ENCODE results near the gene PSAT1. TPM values are rescaled to one million over a fixed set of nuclear protein-coding genes. Genes with fewer than 3 reads are reported as not detected.

Gene PSAT1
- total RNA-seq, 2 donors from 2014 or later: 1.5 to 1.6 TPM

DNA sequence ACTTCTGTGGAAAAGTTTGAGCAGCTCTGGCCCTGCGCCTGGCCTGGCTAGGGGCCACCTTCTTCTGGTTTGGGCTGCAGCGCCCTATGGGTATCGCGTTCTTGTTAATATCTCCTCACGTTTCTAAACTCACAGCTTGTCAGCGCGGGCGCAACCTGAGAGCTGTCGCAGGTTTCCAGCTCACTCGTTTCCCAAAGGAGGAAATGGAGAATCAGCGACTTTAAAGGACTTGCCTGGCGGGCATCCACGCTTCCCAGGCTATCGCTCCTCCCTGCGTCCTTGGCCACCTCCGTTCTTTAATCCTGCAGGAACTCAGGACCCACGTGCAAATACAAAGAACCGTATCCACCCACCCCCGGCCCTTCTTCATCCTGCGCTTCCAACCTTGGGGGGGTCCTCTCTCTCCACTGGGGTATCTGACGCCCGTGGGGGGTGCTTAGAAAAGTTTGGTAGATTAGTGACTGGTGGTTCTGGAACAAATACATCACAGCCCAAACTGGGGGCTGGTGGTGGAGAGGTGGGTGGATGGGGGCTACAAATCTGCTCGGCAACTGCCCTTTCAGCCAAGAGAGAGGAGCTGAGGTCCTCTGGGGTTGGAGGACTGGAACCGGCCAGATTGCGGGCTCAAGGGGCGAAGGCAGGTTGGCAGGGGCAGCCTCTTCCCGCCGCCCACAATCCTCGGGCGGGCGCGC is 578 bp upstream of the PSAT1 start:
- H3K27ac Mint-ChIP-seq: peak overlapping the region; percentile 79
- ATAC-seq (no peak), DNase-seq (no peak)
- peaks cover 25% of the 10 kb centered on the region for H3K4me1 Mint-ChIP-seq
- no peaks in the 10 kb centered on the region for H3K9me3 ChIP-seq (ENCODE audit: control insufficient read depth, low read length, poor library complexity, severe bottlenecking)
- H3K36me3 Mint-ChIP-seq (ENCODE audit: low read depth): no peaks in the 10 kb centered on the region
- peak overlapping the region; percentile 93 for H3K4me3 Mint-ChIP-seq
- H3K27me3 Mint-ChIP-seq: no peaks in the 10 kb centered on the region

DNA sequence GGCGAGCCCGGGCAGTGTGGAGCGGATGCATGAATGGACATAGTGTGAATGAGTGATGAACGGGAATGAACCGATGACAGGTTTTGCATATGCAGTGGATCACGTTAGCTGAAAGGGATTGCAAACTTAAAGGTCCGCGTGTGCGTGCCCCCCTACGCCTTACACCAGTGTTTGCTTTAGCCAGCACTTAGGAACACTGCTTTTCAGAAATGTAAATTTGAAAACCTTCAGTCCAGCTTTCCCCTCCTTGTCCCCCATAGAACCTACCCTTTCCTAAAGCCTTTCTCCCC is 692 bp downstream of the PSAT1 start:
- Mint-ChIP-seq H3K4me3 (peak overlapping the region; percentile 93), H3K4me1 (peaks cover 22% of the 10 kb centered on the region), H3K27ac (no peak overlapping the region), H3K27me3 (no peaks in the 10 kb centered on the region), H3K36me3 (ENCODE audit: low read depth) (no peaks in the 10 kb centered on the region)
- no peak for DNase-seq
- no peak for ATAC-seq
- no peaks in the 10 kb centered on the region for H3K9me3 ChIP-seq (ENCODE audit: control insufficient read depth, low read length, poor library complexity, severe bottlenecking)

DNA sequence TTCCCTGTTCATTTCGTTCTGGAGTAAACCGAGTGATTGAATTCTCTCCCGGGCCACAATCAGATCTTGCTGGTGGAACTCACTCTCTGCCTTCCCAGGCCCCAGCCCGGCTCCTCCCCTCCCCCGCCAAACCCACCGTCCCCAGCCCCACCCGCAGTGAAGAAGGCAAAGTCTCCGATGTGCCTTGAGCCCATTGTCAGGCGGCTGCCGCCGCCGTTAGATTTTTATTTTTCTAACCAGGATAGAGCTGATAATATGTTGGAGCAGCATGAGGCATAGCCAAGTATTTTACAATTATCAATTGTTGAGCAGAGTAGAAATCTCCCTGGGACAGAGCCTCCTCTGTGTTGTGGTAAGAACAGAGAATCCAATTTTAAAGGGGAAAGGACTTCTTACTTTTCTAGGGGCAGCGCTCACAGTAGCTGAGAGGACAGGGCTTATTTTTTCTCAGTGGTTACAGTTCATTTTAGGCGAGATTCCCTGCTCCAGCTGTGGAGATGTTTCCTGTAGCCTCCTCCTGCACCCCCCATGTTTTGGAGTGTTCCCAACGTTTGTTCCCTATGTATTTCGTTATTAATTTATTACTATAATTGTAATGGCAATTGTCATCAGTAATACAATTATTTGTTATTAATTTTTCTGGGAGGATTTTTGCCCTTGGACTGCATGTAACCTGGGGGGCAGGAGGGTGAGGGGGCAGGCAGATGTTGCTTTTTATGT is 1.3 kb downstream of the PSAT1 start:
- ATAC-seq (no peak), DNase-seq (no peak)
- peaks cover 16% of the 10 kb centered on the region for H3K4me1 Mint-ChIP-seq
- H3K27me3 Mint-ChIP-seq: no peaks in the 10 kb centered on the region
- H3K36me3 Mint-ChIP-seq (ENCODE audit: low read depth): no peaks in the 10 kb centered on the region
- peak overlapping the region; percentile 93 for H3K4me3 Mint-ChIP-seq
- no peak overlapping the region for H3K27ac Mint-ChIP-seq
- H3K9me3 ChIP-seq (ENCODE audit: control insufficient read depth, low read length, poor library complexity, severe bottlenecking): no peaks in the 10 kb centered on the region

DNA sequence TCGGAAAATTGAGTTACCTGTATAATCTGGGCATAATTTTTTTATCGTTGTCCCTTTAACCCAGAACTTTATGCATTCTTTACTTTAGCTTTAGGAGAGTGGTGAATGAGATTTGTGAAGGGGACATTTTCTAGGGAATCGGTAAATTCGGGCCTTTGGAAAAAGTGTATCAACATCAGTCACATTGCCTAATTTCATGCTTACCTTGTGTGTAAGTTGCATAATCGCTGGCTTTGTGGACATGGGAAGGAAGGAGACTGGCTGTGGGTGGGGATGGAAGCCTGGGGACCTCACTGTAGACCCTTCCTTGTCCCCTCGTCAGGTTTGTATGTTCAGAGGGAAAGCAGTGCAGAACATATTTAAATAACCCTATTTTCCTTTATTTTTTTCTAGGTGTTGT is 3.3 kb downstream of the PSAT1 start:
- DNase-seq (no peak), ATAC-seq (no peak)
- H3K27ac Mint-ChIP-seq: no peak overlapping the region
- H3K9me3 ChIP-seq (ENCODE audit: control insufficient read depth, low read length, poor library complexity, severe bottlenecking): no peaks in the 10 kb centered on the region
- H3K4me1 Mint-ChIP-seq: peaks cover 14% of the 10 kb centered on the region
- no peaks in the 10 kb centered on the region for H3K27me3 Mint-ChIP-seq
- H3K4me3 Mint-ChIP-seq: no peak overlapping the region
- H3K36me3 Mint-ChIP-seq (ENCODE audit: low read depth): no peaks in the 10 kb centered on the region

DNA sequence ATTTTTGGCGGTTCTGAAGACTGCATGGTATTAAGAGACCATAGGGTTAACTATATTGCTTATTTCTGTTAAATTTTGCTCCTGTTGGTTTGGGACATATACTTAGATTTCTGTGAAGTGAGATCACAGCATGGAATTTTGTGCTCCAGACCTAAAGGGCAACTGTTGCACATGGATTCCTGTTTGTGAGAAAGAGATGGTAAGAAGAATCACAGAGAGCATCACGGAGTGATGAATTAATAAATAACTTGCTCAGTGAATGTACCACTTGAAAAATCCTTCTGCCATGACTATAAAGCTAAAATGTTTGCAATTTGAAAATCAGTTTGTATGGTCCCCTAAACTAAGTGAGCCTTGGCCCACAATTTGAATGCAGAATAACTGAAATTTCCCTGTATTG is 4.5 kb downstream of the PSAT1 start:
- Mint-ChIP-seq H3K36me3 (ENCODE audit: low read depth) (no peaks in the 10 kb centered on the region), H3K4me1 (peaks cover 9% of the 10 kb centered on the region), H3K27ac (no peak overlapping the region), H3K27me3 (no peaks in the 10 kb centered on the region), H3K4me3 (no peak overlapping the region)
- no peaks in the 10 kb centered on the region for H3K9me3 ChIP-seq (ENCODE audit: control insufficient read depth, low read length, poor library complexity, severe bottlenecking)
- DNase-seq (no peak), ATAC-seq (no peak)

DNA sequence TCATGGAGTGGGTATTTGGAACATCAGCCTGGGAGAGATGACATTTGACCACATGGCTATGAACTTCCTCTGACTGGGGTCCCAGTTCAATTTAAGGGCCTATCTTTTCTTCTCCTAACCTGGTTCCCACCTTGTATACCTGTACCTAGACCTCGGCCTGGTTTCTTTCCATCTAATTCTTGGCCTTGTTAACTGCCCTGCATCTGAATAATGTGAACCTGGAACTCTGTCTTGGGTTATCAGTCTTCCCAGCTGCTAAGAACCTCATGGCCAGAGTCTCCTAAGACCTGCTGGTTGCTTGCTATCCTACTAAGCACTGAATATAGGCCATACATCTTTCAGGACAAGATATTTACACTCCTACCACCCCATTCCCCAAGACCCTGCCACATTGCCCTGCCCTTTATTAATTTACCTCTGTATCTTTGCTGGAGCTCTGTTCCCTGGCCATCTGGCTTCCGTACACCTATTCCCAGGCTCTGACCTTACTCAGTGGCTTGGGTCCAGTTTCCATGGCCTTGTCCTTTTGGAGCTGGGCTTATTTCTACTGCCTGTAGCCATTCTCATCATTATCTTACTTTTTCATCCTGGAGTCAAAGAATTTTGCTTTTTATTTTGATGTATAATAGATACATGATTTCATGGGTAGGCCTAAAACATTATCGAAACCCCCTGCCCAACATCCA is 6.6 kb downstream of the PSAT1 start:
- Mint-ChIP-seq H3K4me3 (no peak overlapping the region), H3K27me3 (no peaks in the 10 kb centered on the region), H3K4me1 (no peaks in the 10 kb centered on the region), H3K27ac (no peak overlapping the region), H3K36me3 (ENCODE audit: low read depth) (no peaks in the 10 kb centered on the region)
- ATAC-seq (no peak), DNase-seq (no peak)
- no peaks in the 10 kb centered on the region for H3K9me3 ChIP-seq (ENCODE audit: control insufficient read depth, low read length, poor library complexity, severe bottlenecking)

DNA sequence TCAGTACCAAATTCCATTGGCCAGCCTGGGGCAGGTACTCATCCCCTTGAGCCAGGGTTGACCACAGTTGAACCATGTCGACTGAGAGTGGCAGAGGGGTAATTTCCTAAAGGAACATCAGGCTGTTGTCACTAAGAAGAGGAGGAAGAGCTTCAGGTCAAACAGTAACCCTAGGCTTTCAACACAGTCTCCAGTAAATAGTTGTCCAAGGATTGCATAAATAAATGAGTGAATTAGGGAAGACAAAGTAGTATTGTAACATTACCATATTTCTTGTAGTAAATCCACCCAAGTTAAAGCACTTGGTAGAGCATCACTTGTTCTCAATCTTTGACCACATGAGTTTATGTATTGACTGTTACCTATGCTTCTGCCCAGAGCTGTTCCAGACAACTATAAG is 7.4 kb downstream of the PSAT1 start:
- Mint-ChIP-seq H3K4me3 (no peak overlapping the region), H3K27ac (no peak overlapping the region), H3K36me3 (ENCODE audit: low read depth) (no peaks in the 10 kb centered on the region), H3K4me1 (no peaks in the 10 kb centered on the region), H3K27me3 (no peaks in the 10 kb centered on the region)
- no peaks in the 10 kb centered on the region for H3K9me3 ChIP-seq (ENCODE audit: control insufficient read depth, low read length, poor library complexity, severe bottlenecking)
- DNase-seq (no peak), ATAC-seq (no peak)

DNA sequence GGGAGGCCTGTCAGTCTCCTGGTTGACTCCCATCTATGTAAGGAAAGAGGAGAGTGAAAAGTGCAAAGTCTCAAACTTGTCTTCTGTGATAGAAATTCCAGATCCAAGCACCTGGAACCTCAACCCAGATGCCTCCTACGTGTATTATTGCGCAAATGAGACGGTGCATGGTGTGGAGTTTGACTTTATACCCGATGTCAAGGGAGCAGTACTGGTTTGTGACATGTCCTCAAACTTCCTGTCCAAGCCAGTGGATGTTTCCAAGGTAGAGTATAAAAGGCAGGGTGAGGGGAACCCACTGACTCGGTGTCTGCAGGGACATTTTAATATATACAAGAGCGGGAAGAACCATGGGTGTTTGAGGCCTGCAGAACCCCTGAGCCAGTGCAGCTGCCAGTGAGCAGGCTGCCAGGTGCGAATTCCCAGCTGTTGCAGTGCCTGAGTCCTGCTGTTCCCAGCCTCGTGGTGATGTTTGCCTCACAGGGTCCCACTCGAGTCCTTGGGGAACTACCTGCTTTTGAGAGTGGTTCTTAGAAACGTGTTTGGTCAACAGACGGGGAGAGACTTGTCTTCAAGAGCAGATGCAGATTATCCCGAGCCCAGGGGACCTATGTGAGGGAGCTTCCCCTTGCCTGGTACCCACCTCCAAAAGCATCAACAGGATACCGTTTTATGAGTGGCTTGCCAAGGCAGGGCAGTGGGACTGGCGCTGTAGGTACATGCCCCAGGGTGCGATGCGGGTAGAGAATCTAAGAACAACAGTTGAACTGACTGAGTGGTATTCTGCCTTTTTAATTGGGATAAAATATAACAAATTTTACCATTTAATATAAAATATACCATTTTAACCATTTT is 9.5 kb downstream of the PSAT1 start:
- Mint-ChIP-seq H3K36me3 (ENCODE audit: low read depth) (no peaks in the 10 kb centered on the region), H3K4me1 (no peaks in the 10 kb centered on the region), H3K27ac (no peak overlapping the region), H3K27me3 (no peaks in the 10 kb centered on the region), H3K4me3 (no peak overlapping the region)
- no peak for ATAC-seq
- DNase-seq: no peak
- no peaks in the 10 kb centered on the region for H3K9me3 ChIP-seq (ENCODE audit: control insufficient read depth, low read length, poor library complexity, severe bottlenecking)

DNA sequence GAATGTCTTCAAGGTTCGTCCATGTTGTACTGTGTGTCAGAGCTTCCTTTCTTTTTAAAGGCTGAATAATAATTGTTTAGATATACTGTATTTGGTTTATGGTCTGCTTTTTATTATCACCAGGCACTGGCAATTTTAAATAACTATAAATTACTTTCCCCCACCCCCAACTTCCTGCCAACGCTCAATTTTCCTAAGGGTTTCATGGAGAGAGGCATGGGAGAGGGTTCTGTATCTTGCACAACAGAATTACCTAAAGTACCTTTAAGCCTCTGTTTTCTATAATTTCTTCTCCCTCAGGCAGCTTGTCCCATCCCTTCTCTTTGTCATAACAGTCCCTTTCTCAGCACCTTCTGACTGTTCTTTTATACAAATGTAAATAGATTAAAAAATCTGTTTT is 10.4 kb downstream of the PSAT1 start:
- Mint-ChIP-seq H3K36me3 (ENCODE audit: low read depth) (no peaks in the 10 kb centered on the region), H3K27ac (no peak overlapping the region)

DNA sequence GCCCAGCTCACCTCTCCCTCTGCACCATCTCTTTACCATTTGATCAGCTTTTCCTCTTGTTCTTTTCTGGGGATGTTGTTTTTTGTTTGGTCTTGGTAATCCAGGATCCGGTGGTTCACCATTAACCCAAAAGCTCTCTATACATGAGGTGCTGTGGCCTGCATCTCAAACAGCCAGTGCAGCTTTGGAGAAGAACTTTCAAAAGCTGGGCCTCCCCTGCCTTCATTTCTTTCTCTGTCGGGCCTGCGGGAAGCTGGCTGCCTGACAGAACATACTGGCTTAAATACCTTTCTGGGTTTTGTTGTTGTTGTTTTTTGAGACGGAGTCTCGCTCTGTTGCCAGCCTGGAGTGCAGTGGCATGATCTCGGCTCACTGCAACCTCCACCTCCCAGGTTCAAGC is 12.1 kb downstream of the PSAT1 start:
- no peak for ATAC-seq
- no peaks in the 10 kb centered on the region for H3K27me3 Mint-ChIP-seq
- H3K36me3 Mint-ChIP-seq (ENCODE audit: low read depth): no peaks in the 10 kb centered on the region
- no peak overlapping the region for H3K27ac Mint-ChIP-seq
- H3K9me3 ChIP-seq (ENCODE audit: control insufficient read depth, low read length, poor library complexity, severe bottlenecking): no peaks in the 10 kb centered on the region
- no peak for DNase-seq
- no peak overlapping the region for H3K4me3 Mint-ChIP-seq
- no peaks in the 10 kb centered on the region for H3K4me1 Mint-ChIP-seq

More for the DNA sequence above, 10.4 kb downstream of the PSAT1 start:
- no peak for DNase-seq
- no peaks in the 10 kb centered on the region for H3K27me3 Mint-ChIP-seq
- H3K4me1 Mint-ChIP-seq: no peaks in the 10 kb centered on the region
- H3K4me3 Mint-ChIP-seq: no peak overlapping the region
- ATAC-seq: no peak
- H3K9me3 ChIP-seq (ENCODE audit: control insufficient read depth, low read length, poor library complexity, severe bottlenecking): no peaks in the 10 kb centered on the region

DNA sequence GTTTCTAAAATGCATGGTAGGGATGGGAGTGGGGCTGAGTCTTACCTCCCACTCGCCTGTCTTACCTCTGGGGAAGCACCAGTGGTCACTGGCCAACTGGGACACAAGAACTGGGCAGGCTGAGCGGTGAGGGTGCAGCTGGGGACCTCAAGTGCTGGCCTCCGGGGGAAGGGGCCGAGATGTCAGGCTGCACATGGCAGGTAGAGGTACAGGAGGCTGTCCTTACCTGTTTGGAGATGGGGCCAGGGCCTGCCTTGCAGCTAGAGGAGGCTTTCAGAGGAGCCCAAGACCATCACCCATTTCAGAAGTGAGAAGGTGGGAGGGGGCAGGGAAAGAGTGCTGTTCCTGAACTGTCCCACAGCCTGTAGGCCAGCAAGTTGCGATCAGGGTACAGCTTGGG is 14.2 kb downstream of the PSAT1 start:
- H3K4me1 Mint-ChIP-seq: no peaks in the 10 kb centered on the region
- DNase-seq: no peak
- no peaks in the 10 kb centered on the region for H3K36me3 Mint-ChIP-seq (ENCODE audit: low read depth)
- H3K27ac Mint-ChIP-seq: no peak overlapping the region
- ATAC-seq: no peak
- H3K9me3 ChIP-seq (ENCODE audit: control insufficient read depth, low read length, poor library complexity, severe bottlenecking): no peaks in the 10 kb centered on the region
- H3K4me3 Mint-ChIP-seq: no peak overlapping the region
- no peaks in the 10 kb centered on the region for H3K27me3 Mint-ChIP-seq

DNA sequence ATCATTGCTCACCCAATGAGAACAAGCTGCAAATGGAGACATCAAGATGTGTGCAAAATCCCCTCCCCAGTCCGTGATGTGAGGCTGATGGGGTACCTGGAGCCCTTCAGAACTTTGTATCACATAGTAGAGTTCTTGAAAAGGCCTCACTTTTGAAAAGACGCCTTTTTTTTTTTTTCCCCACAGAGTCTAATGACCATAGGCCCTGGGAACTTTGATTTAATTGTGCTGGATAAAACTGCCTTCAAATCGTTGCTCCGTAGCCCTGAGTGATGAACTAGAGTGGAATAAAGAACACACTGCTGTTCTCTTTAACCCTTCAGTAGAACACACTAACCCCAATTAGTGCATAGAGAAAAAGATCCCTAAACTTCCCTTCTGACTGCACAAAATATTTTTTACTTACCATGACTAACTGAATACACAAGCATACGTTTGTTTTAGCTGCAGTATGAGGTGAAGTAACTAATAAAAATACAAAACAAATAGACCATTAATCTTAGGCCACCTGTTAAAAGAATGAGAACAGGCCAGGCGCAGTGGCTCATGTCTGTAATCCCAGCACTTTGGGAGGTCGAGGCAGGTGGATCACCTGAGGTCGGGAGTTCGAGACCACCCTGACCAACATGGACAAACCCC is 15.1 kb downstream of the PSAT1 start:
- ATAC-seq: no peak

DNA sequence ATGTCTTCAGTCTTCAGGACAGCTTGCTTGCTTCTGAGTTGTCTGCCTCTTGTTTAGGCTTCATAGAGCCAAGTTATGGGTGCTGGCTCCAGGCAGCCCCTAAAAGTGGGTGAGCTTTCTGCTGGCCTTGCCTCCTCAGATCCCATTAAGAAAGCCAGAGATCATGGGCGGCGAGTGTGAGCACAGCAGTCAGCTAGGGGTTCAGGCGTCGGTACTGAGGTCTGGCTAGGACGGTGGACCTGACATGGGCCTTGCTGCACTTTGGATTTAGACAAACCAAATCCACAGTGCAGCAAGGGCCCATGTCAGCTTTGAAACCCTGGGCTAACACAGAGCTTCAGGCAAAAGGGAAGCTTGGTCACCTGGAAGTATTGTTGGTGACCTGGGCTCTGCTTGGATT is 17.6 kb downstream of the PSAT1 start:
- H3K36me3 Mint-ChIP-seq (ENCODE audit: low read depth): no peaks in the 10 kb centered on the region
- H3K4me1 Mint-ChIP-seq: no peaks in the 10 kb centered on the region
- DNase-seq (no peak), ATAC-seq (no peak)
- no peaks in the 10 kb centered on the region for H3K9me3 ChIP-seq (ENCODE audit: control insufficient read depth, low read length, poor library complexity, severe bottlenecking)
- H3K27me3 Mint-ChIP-seq: no peaks in the 10 kb centered on the region
- no peak overlapping the region for H3K4me3 Mint-ChIP-seq
- no peak overlapping the region for H3K27ac Mint-ChIP-seq

More for the DNA sequence above, 15.1 kb downstream of the PSAT1 start:
- H3K9me3 ChIP-seq (ENCODE audit: control insufficient read depth, low read length, poor library complexity, severe bottlenecking): no peaks in the 10 kb centered on the region
- Mint-ChIP-seq H3K27me3 (no peaks in the 10 kb centered on the region), H3K4me1 (no peaks in the 10 kb centered on the region), H3K36me3 (ENCODE audit: low read depth) (no peaks in the 10 kb centered on the region), H3K4me3 (no peak overlapping the region), H3K27ac (no peak overlapping the region)
- DNase-seq: no peak

All from T-helper 17 cell (primary cell).